ENCODE measurements around the gene CACNB2.

Gene CACNB2

GRCh38 chr10:18409599-18410397 lies 269.6 kb downstream of the CACNB2 start:
- TF ChIP-seq SP1 (IDR thresholded peaks at IDR 0.05): no peak
- no peak for TF ChIP-seq NFRKB (IDR thresholded peaks at IDR 0.05)
- no peak for TF ChIP-seq FOXK2 (IDR thresholded peaks at IDR 0.05)
- no peak for TF ChIP-seq HDGF (IDR thresholded peaks at IDR 0.05; ENCODE audit: borderline replicate concordance)
- ChIA-PET POLR2A (no interaction called here), CTCF (interaction anchor here (0.7 kb wide), 1 partner anchor 1092 kb away, joined by 3 read pairs; no protein-coding TSS in a partner anchor)
- no peak for DNase-seq (ENCODE audit: extremely low spot score)

GRCh38 chr10:18414061-18414460 lies 273.8 kb downstream of the CACNB2 start:
- CTCF ChIA-PET: no interaction called here
- no peak for DNase-seq (ENCODE audit: extremely low spot score)
- POLR2A ChIA-PET: interaction anchor here (0.5 kb wide), 1 partner anchor 127 kb away, joined by 3 read pairs; no protein-coding TSS in a partner anchor
- TF ChIP-seq BHLHE40 (IDR thresholded peaks at IDR 0.05; ENCODE audit: borderline replicate concordance): no peak
- no peak for TF ChIP-seq L3MBTL2 (conservative IDR thresholded peaks at IDR 0.05)
- TF ChIP-seq SUZ12 (IDR thresholded peaks at IDR 0.05): no peak
- TF ChIP-seq ELF4 (IDR thresholded peaks at IDR 0.05): no peak
- TF ChIP-seq CTBP1 (IDR thresholded peaks at IDR 0.05; ENCODE audit: borderline replicate concordance): no peak
- no peak for TF ChIP-seq FOXA1 (IDR thresholded peaks at IDR 0.05)
- TF ChIP-seq TARDBP (IDR thresholded peaks at IDR 0.05): no peak
- no peak for TF ChIP-seq SP1 (IDR thresholded peaks at IDR 0.05)
- TF ChIP-seq HDGF (IDR thresholded peaks at IDR 0.05; ENCODE audit: borderline replicate concordance): no peak
- TF ChIP-seq PKNOX1 (IDR thresholded peaks at IDR 0.05): no peak
- TF ChIP-seq NFRKB (IDR thresholded peaks at IDR 0.05): no peak
- no peak for TF ChIP-seq ARNT (IDR thresholded peaks at IDR 0.05)
- TF ChIP-seq LEF1 (IDR thresholded peaks at IDR 0.05; ENCODE audit: borderline replicate concordance): no peak
- no peak for TF ChIP-seq FOXK2 (IDR thresholded peaks at IDR 0.05)

- DNase-seq (ENCODE audit: extremely low spot score): no peak
- TF ChIP-seq NFRKB (IDR thresholded peaks at IDR 0.05) (no peak), LEF1 (IDR thresholded peaks at IDR 0.05; ENCODE audit: borderline replicate concordance) (no peak), L3MBTL2 (conservative IDR thresholded peaks at IDR 0.05) (no peak), ZNF384 (IDR thresholded peaks at IDR 0.05) (no peak), BHLHE40 (IDR thresholded peaks at IDR 0.05; ENCODE audit: borderline replicate concordance) (no peak)
- CTCF ChIA-PET: no interaction called here
- POLR2A ChIA-PET: no interaction called here
These were observed 277.8 kb downstream of the CACNB2 start for GRCh38 chr10:18417950-18418527.

- no peak for DNase-seq (ENCODE audit: extremely low spot score)
- POLR2A ChIA-PET: no interaction called here
- CTCF ChIA-PET: no interaction called here
- TF ChIP-seq PKNOX1 (IDR thresholded peaks at IDR 0.05) (no peak), FOXK2 (IDR thresholded peaks at IDR 0.05) (no peak), ARNT (IDR thresholded peaks at IDR 0.05) (no peak), SP1 (IDR thresholded peaks at IDR 0.05) (no peak), BHLHE40 (IDR thresholded peaks at IDR 0.05; ENCODE audit: borderline replicate concordance) (no peak), ELF4 (IDR thresholded peaks at IDR 0.05) (no peak), HDGF (IDR thresholded peaks at IDR 0.05; ENCODE audit: borderline replicate concordance) (no peak), FOXA1 (IDR thresholded peaks at IDR 0.05) (no peak), L3MBTL2 (conservative IDR thresholded peaks at IDR 0.05) (no peak)
These were observed 278.5 kb downstream of the CACNB2 start for GRCh38 chr10:18418541-18419215.

GRCh38 chr10:18419945-18420344 lies 279.7 kb downstream of the CACNB2 start:
- TF ChIP-seq FOXA1 (IDR thresholded peaks at IDR 0.05) (no peak), ELF4 (IDR thresholded peaks at IDR 0.05) (no peak), FOXK2 (IDR thresholded peaks at IDR 0.05) (no peak), HDGF (IDR thresholded peaks at IDR 0.05; ENCODE audit: borderline replicate concordance) (no peak), PKNOX1 (IDR thresholded peaks at IDR 0.05) (no peak), SUZ12 (IDR thresholded peaks at IDR 0.05) (no peak)
- no peak for DNase-seq (ENCODE audit: extremely low spot score)
- CTCF ChIA-PET: no interaction called here
- POLR2A ChIA-PET: no interaction called here

GRCh38 chr10:18421726-18422293 lies 281.6 kb downstream of the CACNB2 start:
- CTCF ChIA-PET: no interaction called here
- POLR2A ChIA-PET: no interaction called here
- no peak for DNase-seq (ENCODE audit: extremely low spot score)
- no peak for TF ChIP-seq ZNF384 (IDR thresholded peaks at IDR 0.05)
- no peak for TF ChIP-seq ARNT (IDR thresholded peaks at IDR 0.05)
- no peak for TF ChIP-seq FOXA1 (IDR thresholded peaks at IDR 0.05)
- TF ChIP-seq TARDBP (IDR thresholded peaks at IDR 0.05): no peak
- TF ChIP-seq PKNOX1 (IDR thresholded peaks at IDR 0.05): no peak
- TF ChIP-seq HDGF (IDR thresholded peaks at IDR 0.05; ENCODE audit: borderline replicate concordance): no peak
- no peak for TF ChIP-seq LEF1 (IDR thresholded peaks at IDR 0.05; ENCODE audit: borderline replicate concordance)
